Parietal lobe (tissue), 1 donor: ENCODE results near the gene OOSP2. TPM values are rescaled to one million over a fixed set of nuclear protein-coding genes. Genes with fewer than 3 reads are reported as not detected.

Source experiments
- total RNA-seq: library from RNA; depleted of rRNA; stranded (reverse); fragments of >200 nt; gene quantifications from one replicate; pipeline ENCODE4 v1.2.3, GENCODE V29; 2014

The OOSP2 gene, protein sequence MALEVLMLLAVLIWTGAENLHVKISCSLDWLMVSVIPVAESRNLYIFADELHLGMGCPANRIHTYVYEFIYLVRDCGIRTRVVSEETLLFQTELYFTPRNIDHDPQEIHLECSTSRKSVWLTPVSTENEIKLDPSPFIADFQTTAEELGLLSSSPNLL
- total RNA-seq: not detected

DNA sequence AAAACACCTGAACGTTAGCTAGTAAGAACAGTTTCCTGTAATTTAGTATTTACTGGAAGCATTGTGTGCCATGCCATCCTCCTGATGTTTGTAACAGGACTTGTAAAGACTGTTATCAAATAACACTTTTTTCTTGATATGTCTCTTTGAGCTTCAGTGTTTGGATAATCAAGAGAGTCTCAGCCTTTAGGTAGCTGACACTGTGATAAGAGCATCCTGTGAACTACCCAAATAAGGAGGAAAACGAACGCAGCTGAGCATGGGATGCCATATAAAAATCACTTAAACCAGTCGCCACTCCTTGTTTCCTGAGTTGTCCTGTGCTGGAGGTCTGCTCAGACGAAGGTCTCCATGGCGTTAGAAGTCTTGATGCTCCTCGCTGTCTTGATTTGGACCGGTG is at the start of gene OOSP2:
TSS of gene OOSP2 (plus strand) at position 301 of the 400 bp plus-strand sequence. CDS start at position 352, 51 bp downstream.

DNA sequence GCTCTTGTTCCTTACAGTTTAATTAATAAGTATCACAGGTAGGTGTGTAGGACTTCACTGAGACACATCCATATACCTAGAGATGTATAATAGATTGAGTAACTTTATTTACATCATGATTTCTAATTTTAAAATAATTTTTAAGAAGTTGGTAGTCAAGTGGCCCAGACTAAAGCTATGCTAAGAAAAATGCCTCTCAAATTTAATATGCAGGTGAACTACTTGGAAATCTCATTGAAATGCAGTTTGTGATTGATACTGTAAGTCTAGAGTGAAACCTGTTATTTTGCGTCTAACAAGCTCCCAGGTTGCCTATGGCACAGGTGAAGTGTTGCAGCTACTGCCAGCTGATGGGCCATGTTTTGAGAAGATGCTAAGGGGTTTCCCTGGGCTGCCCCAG is 23.3 kb upstream of the OOSP2 start, which contains the start of gene OOSP4B:
TSS of gene OOSP4B (plus strand) at position 301 of the 400 bp plus-strand sequence.

DNA sequence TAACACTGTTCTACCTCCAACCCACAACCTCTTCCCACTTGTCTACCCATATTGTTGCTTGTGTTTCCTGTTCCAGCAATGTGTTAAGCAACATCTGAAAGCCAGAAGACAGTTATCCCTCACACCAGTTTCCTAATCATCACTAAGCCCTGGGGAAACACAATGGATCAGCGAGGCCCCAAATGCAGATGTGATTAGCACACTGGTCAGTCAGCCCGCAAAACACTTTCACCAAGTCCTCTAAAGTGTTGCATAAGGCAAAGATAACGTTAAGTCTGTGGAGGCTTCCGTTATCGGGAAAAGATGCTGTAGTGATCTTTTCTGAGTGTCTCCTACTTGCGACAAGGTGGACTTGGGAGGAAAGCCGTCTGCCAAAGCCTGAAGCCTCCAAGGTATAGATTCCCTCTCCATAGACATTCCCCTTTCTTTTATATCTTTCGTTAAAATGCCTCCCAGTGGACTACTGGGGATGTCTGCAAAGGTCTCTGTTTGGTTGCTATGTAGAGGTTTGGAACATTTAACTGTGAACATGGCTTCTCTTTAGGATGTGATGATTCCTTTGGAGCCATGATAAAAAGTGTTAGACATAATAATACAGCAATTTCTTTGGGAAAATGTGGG is 16.2 kb downstream of the OOSP2 start, which contains the start of gene MS4A3:
TSS of gene MS4A3 (plus strand) at position 317 of the 621 bp plus-strand sequence. CDS start 4,496 bp downstream, outside the sequence.

DNA sequence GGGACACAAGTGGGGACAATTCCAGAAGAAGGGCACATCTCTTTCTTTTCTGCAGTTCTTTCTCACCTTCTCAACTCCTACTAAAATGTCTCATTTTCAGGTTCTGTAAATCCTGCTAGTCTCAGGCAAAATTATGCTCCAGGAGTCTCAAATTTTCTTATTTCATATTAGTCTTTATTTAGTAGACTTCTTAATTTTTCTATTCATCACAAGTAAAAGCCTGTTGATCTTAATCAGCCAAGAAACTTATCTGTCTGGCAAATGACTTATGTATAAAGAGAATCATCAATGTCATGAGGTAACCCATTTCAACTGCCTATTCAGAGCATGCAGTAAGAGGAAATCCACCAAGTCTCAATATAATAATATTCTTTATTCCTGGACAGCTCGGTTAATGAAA is 48.2 kb downstream of the OOSP2 start, which contains the start of gene MS4A2:
TSS of gene MS4A2 (plus strand) at position 301 of the 400 bp plus-strand sequence. CDS start 102 bp downstream, outside the sequence.

Other genes with a start within 250 kb of the OOSP2 start
- gene MRPL16, start 229.6 kb upstream of the OOSP2 start, total RNA-seq: 20.7 TPM
- gene CBLIF, start 194.9 kb upstream of the OOSP2 start, total RNA-seq: not detected
- not detected for gene TCN1, start 173.9 kb upstream of the OOSP2 start, total RNA-seq
- gene OOSP3, start 161.6 kb upstream of the OOSP2 start, total RNA-seq: not detected
- gene OOSP1, start 102.0 kb upstream of the OOSP2 start, total RNA-seq: not detected
- gene OOSP4A, start 76.4 kb upstream of the OOSP2 start, total RNA-seq: not detected
- gene OOSP4B, start 23.2 kb upstream of the OOSP2 start, total RNA-seq: not detected
- gene MS4A3, start 16.3 kb downstream of the OOSP2 start, total RNA-seq: not detected
- not detected for gene MS4A2, start 48.3 kb downstream of the OOSP2 start, total RNA-seq
- gene MS4A6A, start 142.7 kb downstream of the OOSP2 start, total RNA-seq: 1.6 TPM
- not detected for gene MS4A4E, start 202.7 kb downstream of the OOSP2 start, total RNA-seq
- not detected for gene MS4A4A, start 240.3 kb downstream of the OOSP2 start, total RNA-seq